Measurements from ENCODE around the gene ULK4.
A peak's percentile ranks its signal among the peaks of the same experiment; 100 is the strongest.

ULK4 gene

DNA sequence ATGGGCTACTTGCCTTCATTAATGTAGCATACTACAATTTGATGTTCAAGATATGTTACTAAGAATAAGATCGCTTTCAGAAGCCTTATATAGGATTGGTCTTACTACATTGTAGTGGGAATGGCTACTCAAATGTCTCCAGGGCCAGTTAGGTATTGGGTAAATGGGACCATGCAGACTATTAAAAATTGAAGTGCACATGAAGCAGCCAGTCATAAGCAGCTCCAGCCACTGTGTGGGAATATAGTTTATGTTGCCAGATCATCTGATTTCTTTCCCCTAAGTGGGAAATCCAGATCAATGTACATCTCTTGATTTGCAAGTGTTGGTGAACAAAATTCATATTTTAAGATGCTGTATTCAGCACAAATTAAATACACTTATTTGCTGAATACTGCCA lies 757.5 kb downstream of the ULK4 start:
- no peak for DNase-seq

DNA sequence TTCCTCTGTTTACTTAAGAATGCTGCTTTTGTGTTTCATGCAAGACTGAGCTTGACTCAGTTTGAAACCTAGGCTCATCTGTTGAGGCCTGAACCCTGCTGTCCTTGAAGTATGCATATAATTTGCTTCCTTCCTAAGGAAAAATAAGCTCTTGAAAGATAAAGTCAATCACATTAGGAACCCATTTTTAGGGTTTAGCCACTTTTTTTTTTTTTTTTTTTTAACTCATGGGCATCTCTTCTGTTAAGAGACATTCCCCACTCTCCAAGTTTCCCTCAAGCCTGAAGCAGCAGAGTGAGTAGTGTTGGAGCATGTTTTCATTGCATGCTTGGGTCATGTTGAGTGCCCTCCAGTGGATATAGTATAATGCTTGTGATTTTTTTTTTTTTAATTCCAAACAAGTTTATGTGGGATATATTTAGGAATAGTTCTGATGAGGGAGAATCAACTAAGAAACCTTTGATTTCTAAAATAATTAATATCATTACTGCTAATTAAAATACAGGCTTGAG lies 759.0 kb downstream of the ULK4 start:
- DNase-seq = no peak

DNA sequence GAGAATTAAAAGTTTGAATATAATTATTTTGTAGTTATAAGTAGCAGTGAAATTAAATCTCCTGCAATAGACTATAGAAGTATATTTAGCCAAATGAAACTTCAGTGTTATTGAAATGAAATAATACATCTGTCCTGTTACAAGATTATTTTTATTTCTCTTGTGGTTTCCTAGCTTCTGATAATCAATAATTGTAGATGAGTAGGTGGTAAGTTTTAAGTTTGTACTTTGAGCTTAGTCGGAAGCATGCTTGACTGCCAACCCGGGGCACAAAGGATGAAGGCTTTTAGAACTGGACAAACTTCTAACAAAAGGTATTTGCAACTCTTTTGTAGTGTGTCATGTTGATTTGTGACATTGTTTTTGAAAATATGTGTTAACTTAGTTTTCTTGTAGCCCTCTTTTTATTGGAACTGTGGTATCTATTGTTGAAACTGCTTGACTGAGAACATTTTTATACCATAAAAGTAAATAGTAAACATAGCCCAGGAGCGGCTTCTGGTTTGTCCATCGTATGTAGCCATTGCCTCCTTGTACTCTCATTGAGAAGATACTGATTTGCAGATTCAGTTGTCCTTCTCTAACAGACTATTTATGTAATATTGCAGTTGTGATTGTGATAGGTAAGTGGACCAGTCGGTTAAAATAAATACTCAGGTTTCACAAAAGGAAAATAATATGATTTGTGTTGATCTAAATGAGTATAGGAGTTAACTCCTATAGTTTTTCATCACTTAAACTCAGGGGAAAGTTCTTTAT lies 759.6 kb downstream of the ULK4 start:
- no peak for DNase-seq

DNA sequence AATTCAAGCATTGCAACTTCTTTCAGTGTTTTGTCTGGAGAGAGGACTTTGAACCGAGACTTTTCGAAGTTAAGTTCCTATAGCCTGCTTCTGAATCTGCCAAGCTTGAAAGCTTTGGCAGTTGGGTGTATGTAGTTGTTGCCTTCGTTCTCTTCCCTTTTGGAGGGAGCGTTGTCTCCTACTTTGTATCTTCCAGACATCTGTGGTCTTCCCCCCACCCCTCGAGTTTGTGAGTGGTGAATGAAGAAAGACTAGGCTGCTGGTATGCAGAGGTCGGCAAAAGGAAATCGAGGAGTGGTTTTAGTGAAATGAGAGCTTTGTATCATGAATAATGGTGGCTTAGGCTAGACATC lies 761.3 kb downstream of the ULK4 start:
- DNase-seq = no peak

DNA sequence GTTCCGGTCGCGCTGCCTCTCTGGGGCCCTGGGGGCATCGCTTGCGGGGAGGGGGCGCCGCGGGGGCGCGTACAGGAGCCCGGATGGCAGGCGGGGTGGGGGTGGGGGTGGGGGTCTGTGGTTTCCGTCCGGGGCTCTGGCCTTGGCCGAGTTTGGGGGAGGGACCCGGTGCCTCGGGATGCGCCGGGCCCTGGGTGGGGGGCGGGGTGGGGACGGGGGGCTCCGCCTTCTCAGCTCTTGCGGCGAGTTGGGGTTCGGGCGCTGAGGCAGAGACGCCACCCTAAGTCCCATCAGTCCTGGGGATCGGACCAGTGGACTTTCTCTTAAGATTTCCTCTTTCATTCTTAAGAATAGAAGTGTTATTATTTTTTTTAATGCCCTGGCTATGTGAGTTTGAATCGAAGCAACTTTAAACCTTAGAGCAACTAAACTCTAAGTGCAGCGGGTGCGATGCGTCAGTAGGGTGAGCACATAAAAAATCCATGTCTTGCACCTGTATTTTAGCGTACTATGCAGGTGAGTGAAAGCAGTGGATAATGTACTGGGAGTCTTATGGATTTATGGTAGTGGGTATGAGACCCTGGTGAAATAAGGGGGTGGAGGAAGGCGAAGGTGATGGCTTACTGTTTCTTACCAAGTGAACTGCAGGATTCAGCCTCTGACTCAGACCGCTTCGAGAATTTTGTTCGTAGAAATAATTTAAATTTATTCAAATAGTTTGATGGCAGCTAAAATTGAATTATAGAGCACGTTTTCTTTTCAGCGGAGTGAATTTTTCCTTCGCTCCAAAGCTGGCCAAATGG lies 761.8 kb downstream of the ULK4 start:
- peak; percentile 49 for DNase-seq

DNA sequence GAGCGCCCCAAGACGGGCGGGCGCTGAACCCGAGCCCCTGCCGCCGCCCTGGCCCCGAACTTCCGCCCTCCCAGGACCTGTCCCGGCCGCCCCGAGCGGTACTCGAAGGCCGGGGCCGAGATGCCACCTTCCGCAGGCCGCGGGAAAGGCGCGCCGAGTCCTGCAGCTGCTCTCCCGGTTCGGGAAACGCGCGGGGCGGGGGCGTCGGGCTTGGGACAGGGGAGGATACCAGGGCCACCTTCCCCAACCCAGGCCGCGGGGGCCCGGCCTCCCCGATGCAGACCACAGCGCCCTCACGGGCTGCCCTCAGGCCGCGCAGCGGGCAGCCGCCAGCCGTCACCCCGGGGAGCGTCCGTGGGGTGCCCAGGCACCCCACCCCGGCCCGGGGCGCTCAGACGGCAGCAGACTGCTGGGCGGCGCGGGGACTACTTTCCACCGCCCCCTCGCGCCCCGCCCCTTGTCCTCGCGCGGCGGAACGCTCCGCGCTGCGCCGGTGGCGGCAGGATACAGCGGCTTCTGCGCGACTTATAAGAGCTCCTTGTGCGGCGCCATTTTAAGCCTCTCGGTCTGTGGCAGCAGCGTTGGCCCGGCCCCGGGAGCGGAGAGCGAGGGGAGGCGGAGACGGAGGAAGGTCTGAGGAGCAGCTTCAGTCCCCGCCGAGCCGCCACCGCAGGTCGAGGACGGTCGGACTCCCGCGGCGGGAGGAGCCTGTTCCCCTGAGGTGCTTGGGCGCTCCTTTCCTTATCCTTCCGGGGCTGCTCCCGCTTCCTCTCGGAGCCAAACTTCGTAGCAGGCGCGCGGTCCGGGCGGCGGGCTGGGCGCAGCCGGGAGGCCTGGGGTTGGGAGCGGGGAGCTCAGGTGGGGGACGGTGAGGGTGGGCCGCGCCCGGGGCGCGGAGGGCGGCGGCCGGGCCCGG lies 762.7 kb downstream of the ULK4 start, which contains the start of gene CTNNB1:
Gene CTNNB1 (plus strand): TSS at position 556 of the 916 bp plus-strand sequence. CDS start 24,564 bp downstream, outside the sequence.
- peak; percentile 87 for DNase-seq

DNA sequence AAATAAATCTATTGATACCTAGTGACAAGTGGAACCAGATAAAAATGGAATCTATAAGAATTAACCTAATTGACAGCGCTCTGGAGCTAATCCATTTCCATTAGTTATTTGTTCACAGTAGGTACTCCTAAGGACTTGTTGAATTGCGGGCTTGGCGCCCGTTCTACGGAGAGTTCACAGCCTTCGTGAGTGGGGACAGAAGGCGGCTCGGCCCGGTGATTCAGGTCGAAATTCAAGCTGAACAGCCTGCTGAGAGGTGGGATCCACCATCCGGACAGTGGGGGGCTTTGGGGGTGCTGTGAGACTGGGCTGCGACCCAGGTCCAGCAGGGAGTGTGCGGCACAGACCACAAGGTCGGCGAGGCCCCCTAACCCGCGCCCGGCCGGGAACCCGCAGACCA lies 763.4 kb downstream of the ULK4 start:
- DNase-seq = no peak

DNA sequence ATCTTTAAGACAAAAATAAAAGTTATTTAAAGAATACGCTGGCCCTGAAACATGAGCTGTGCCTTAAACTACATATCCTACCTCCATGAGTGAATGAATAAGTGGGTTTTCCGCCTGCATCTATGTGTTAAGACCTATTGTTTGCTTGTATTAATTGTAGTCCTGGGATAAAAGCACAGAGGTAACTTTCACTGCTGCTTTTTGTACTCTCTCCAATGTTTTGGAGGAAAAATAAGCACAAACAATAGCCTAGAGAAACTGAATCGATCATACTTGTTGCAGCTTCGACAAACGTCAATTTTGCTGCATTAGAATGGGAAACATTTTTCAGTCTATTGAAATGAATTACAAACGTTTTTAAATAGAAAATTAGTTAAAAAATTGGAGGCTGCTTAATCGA lies 763.9 kb downstream of the ULK4 start:
- no peak for DNase-seq
